HTR-8/SVneo (cell line): ENCODE data around the gene PRIM2.
"Not testable (repeated sequence)": the region's sequence is repeated elsewhere in the genome, so short reads cannot be mapped to it uniquely, and the experiment has no call there.

Experiments
- DNase-seq: peaks from one replicate; pipeline ENCODE4 v3.0.0; 2011; ENCODE audit warnings: low spot score, mixed read lengths; ENCODE audit not compliant: insufficient read length
- FAIRE-seq: peaks from 2 replicates; lab custom pipeline; 2011; peaks lifted over from hg19 to GRCh38; lab: Jason Lieb, UNC

The PRIM2 gene

DNA sequence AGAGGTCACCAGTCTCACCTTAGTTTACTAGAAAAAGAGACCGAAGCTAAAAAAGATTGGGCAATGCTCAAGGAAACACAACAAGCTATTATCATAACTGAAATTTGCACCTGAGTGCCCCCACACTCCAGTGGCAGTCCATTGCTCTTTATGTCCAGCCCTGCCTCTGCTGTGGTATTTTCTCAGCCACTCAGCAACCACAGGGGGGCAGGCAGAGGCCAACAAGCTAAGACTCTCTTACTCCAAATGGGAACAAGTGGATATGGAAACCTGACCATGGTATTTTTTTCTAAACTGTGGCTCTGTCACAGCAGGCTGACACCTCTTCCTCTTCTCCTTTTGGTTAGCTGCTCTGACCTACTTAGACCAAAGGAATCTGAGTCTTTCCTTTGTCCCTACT is 355.9 kb downstream of the PRIM2 start:
- not testable (repeated sequence) for DNase-seq, FAIRE-seq

- DNase-seq, FAIRE-seq: not testable (repeated sequence)
Observed at GRCh38 chr6:57675386-57675785, 358.0 kb downstream of the PRIM2 start.

- DNase-seq, FAIRE-seq: not testable (repeated sequence)
Observed at GRCh38 chr6:57696382-57696781, 379.0 kb downstream of the PRIM2 start.
